Hindlimb muscle (tissue), 1 donor: ENCODE results near the gene PATJ. TPM values are rescaled to one million over a fixed set of nuclear protein-coding genes. Genes with fewer than 3 reads are reported as not detected.
"Not testable (repeated sequence)": the region's sequence is repeated elsewhere in the genome, so short reads cannot be mapped to it uniquely, and the experiment has no call there.

Source experiments
- DNase-seq: peaks from one replicate; pipeline ENCODE4 v3.0.0-alpha.2; 2013
- polyA plus RNA-seq: library from polyadenylated mRNA; unstranded; fragments of 120-200 nt; gene quantifications from one replicate; pipeline ENCODE4 v1.2.1, GENCODE V29; 2013; ENCODE audit not compliant: insufficient read length

The PATJ gene
- polyA plus RNA-seq, 1 donor = 3.7 TPM

DNA sequence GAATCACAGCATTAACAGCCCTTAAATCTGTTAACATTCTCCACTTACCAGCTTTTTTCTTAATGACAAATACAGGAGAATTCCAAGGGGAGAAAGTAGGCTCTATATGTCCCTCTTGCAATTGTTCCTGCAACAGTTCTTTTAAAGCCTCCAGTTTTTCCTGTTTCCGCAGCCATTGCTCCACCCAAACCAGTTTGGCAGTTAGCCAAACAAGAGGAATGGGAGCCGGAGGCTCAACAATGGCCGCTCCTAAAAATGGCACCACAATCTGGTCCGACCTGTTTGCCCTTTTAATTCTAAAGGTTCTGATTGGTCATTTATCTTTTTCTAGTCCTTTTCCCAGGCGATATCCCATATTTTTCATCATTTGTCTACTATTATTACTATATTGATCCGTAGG is 438.4 kb downstream of the PATJ start:
- DNase-seq = no peak

DNA sequence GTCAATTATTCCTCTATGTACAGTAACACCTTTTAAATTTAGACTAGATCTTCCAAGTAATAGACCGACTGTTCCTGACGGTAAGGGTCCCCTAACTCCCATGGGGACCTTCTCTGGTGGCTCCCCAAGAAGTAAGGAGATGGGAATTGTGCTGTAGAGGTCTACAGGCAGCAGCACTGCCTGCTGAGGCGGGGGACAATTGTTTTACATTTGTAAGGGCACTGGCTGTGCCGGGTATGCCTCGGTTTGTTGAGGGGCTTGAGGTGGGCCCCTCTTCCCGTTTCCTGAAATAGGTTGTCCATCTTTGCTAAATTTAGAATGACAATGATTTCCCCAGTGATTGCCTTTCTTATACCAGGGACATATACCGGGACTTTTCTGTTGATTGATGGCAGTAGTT is 439.3 kb downstream of the PATJ start:
- DNase-seq = no peak

DNA sequence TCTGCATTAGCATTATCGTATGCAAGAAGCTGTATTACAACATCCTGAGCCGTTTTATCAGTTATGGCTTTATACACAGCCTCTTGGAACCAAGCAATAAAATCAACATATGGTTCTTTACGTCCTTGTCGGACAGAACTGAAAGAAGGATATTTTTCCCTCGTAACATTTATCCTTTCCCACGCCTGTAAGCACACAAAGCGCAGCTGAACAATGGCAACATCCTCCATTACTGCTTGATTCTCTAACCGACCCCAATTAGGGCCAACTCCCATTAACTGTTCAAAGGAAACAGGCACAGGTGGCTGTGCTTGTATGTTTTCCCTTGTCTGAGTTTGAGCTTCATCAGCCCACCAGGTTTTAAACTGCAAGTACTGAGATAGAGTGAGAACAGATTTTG is 439.9 kb downstream of the PATJ start:
- not testable (repeated sequence) for DNase-seq

DNA sequence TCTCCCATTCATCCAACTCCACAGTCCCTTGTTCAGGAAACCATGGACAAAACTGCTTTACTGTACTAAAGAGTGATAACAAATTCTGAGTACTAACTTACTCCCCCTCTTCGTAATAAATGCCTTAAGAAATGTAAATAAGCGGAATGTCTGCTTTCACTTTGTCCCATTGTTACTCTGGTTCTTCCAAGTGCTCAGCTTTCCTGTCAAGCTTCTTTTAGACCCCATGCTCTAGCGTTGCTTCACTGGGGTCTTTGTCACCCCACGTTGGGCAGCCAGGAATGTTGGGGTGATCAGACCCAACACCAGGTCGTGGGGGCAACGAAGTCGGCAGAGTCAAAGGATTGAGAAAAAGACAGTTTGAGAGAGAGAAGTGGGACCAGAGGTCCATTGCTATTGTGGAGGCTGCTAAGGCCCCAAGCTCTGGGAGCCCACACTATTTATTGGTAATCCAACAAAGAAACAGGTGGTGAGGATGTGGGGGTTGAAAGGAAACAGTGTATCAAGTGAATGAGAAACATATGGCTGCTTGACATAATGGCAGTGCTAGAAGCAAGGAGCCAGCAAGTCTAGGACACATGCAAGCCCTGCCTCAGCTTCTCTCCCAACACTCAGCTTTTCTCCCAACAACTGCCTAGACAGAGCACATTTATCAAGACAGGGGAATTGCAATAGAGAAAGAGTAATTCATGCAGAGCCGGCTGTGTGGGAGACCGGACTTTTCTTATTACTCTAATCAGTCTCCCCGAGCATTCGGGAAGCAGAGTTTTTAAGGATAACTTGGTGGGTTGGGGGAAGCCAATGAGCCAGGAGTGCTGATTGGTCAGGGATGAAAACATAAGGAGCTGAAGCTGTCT is 441.1 kb downstream of the PATJ start:
- not testable (repeated sequence) for DNase-seq

DNA sequence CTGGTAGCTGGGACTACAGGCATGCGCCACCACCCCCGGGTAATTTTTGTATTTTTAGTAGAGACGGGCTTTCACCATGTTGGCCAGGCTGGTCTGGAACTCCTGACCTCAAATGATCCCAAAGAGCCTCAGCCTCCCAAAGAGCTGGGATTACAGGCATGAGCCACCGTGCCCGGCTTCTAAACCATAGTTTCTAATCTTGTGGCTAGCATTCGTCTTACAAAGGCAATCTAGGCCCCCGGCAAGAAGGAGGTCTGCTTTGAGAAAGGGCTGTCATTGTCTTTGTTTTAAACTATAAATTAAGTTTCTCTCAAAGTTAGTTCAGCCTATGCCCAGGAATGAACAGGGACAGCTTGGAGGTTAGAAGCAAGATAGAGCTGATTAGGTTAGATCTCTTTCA is 442.1 kb downstream of the PATJ start:
- DNase-seq = no peak

DNA sequence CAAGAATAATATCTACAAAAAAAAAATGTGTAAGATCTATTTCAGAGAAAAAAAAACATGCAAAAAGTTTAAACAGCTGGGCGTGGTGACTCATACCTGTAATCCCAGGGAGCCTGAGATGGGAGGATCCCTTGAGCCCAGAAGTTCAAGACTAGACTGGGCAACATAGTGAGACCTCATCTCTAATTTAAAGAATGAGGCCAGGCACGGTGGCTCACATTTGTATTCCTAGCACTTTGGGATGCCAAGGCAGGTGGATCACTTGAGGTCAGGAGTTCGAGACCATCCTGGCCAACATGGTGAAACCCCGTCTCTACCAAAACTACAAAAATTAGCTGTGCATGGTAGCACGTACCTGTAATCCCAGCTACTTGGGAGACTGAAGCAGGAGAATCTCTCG is 443.0 kb downstream of the PATJ start:
- not testable (repeated sequence) for DNase-seq

DNA sequence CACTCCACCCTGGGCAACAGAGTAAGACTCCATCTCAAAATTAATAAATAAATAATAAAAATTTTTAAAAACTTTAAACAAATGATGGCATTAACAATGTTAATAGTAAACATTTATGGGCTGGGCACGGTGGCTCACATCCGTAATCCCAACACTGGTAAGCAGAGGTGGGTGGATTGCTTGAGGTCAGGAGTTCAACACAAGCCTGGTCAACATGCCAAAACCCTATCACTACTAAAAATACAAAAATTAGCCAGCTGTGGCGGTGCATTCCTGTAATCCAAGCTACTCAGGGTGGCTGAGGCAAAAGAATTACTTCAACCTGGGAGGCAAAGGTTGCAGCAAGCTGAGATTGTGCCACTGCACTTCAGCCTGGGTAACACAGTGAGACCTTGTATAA is 443.4 kb downstream of the PATJ start:
- DNase-seq = no peak

DNA sequence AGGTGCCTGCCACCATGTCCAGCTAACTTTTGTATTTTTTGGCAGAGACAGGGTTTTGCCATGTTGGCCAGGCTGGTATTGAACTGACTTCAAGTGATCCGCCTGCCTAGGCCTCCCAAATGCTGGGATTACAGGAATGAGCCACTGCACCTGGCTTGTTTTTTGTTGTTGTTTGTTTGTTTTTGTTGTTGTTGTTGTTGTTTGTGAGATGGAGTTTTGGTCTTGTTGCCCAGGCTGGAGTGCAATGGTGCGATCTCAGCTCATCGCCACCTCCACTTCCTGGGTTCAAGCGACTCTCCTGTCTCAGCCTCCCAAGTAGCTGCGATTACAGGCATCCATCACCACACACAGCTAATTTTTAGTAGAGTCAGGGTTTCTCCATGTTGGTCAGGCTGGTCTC is 445.3 kb downstream of the PATJ start:
- no peak for DNase-seq

DNA sequence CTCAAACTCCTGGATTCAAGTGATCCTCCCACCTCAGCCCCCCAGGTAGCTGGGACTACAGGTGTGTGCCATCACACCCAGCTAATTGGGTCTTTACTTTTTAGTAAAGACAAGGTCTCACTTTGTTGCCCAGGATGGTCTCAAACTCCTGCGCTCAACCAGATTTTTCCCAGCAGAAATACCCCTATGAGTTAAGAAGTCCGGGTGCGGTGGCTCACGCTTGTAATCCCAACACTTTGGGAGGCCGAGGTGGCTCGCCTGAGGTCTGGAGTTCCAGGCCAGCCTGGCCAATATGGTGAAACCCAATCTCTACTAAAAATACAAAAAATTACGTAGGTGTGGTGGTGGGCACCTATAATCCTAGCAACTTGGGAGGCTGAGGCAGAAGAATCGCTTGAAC is 445.8 kb downstream of the PATJ start:
- DNase-seq = no peak

DNA sequence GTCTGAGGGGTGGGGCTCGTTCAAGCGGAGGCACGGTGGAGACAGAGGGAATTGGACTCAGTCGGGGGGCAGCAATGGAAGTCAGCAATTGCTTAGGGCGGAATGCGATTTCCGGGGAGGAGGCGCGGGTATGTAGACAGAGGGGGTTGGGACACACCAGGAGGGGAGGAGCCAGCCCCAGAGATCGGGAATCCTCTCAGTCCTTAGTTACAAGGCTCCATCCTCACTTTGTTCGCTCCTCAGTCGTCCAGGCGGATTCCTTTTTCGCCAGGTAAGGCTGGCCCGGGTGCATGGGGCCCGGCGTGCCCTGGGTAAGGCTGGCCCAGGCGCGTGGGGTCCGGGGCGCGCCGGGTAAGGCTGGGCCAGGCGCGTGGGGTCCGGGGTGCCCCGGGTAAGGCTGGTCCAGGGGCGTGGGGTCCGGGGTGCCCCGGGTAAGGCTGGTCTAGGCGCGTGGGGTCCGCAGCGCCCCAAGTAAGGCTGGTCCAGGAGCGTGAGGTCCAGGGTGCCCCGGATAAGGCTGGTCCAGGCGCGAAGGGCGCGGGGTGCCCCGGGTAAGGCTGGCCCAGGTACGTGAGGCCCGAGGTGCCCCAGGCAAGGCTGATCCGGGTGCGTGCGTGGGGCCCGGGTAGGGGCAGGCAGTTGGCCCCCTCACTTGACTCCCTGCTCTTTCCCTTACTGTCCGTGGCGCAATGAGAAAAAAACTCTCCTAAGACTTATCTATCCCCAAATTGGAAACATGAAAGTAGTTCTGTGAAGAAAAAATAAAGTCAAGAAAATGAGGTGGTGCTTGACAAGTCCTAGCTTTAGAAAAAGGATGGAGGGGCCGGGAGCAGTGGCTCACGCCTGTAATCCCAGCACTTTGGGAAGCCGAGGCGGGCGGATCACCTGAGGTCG is 452.6 kb downstream of the PATJ start, which contains the start of gene L1TD1:
TSS of gene L1TD1 (plus strand) at position 199 of the 894 bp plus-strand sequence. CDS start 11,780 bp downstream, outside the sequence.
- peak; percentile 26 for DNase-seq

DNA sequence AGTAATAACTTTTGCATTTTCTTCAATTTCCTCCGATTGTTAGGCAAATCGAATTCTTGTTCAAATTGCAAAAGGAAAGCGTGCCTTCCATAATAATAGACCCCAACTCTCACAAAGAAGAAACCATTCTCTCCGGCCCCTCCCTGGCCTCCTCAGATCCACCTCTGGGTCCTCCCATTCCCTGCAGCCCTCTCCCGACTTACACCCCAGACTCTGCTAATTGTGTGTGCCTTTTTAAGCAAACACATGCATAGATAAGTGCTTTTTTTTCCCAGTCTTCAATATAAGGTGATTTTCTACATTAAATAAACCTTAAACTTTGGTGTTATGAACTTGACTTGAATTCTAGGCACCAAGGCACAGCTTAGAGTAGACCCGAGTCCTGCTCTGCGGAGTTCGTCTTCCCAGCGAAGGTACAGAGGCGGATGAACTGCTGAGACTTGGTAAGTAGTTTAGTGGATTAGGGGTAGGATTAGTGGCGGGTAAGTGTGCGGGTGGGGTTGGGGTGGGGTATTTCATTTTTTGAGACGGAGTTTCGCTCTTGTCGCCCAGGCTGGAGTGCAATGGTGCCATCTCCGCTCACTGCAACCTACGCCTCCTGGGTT is 453.9 kb downstream of the PATJ start:
- no peak for DNase-seq

DNA sequence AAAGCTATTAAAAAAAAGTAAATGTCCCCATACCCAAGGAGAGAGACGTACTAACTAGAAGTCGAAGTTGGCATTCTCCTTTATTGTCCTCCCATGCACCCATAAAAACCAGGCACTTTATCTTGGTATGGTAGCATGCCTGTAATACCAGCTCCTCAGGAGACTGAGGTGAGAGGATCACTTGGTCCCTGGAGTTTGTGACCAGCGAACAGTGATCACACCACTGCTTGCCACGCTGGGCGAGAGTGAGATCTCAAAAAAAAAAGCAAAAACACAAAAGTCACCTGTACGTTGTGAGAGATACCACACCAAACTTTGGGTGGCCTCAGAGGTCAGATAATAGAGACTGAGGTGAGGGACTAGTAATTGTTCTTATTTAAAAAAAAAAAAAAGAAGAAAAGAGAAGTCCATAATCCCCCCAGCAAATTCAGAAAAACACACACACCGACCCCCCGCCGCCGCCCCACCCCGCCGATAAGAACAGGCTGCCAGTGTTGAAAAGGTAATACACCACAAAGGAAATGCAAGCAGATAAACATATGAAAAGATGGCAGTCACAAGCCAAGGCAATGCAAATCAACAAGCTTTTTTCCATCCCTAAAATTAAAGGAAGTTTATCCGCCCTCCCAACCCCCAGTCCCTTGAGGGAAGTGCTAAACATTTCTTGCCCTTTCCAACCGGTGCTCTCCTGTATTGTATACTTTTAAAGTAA is 455.9 kb downstream of the PATJ start:
- no peak for DNase-seq

DNA sequence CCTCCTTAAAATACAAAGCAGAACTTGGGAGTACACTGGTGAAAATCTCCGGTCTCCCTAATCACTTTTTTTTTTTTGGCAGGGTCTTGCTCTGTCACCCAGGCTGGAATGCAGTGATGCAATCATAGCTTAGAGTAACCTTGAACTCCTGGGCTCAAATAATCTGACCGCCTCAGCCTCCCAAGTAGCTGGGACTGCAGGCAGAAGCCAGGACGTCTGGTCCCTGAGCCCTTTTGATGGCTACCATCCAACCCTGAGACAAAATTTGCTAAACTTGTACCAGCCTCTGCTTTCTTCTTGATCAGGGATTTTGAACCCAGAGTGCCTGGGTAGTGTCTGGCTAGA is 456.5 kb downstream of the PATJ start:
- DNase-seq = no peak

DNA sequence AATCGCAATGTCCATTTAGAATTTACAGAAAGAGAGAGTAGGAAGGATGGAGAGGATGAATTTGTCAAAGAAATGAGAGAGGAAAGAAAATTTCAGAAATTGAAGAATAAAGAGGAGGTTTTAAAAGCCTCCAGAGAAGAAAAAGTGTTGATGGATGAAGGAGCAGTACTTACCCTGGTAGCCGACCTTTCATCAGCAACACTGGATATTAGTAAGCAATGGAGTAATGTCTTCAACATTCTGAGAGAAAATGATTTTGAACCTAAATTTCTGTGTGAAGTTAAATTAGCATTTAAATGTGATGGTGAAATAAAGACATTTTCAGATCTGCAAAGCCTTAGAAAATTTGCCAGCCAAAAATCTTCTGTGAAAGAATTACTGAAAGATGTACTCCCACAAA is 464.9 kb downstream of the PATJ start:
- DNase-seq = no peak

DNA sequence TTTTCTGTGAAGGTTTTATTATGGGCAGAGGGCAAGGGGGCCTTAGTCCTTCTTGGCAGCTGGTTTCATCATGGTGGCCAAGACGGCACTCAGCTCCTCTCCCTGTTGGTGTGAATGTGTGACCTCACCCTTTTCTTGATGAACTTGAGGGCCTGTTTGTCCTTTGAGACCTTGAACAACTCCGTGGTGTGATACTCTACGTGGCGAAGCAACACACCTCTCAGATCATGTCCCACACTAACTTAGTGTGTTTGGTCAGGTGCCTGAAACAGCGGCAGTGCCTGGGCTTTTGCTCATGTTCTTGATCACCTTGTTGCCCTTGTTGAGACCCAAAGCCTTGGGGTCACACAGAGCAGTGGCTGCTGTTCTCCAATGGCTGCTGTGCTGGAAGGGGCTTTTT is 465.8 kb downstream of the PATJ start:
- DNase-seq = no peak

DNA sequence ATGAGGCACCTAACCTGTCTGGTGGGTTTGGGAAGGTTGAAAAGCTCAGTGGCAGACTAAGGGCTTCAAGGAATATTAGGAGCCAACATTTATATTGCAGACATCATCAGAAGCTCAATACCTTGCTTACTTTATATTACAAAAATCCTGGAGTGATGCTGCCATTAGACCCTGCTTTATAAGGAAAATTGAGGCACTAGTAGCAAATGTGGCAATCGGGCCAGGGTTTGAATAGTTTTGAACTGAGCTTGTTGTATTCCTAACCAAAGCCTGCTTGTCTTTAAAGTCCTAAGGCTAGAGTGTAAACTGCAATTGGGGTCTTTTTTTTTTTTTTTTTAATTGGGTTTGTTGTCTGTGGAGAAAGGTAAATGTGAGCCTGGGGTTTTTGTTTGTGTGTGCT is 466.7 kb downstream of the PATJ start:
- DNase-seq = no peak

DNA sequence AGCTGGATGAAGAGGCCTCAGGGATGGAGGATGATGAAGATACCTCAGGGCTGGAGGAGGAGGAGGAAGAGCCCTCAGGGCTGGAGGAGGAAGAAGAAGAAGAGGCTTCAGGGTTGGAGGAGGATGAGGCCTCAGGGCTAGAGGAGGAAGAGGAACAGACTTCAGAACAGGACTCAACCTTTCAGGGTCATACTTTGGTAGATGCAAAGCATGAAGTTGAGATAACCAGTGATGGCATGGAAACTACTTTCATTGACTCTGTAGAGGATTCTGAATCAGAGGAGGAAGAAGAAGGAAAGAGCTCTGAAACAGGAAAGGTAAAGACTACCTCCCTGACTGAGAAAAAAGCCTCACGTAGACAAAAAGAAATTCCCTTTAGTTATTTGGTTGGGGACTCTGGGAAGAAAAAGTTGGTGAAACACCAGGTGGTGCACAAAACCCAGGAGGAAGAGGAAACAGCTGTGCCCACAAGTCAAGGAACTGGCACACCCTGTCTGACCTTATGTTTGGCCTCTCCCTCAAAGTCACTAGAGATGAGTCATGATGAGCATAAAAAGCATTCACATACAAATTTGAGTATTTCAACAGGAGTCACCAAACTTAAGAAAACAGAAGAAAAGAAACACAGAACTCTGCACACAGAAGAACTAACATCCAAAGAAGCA is 467.8 kb downstream of the PATJ start:
- DNase-seq = no peak

DNA sequence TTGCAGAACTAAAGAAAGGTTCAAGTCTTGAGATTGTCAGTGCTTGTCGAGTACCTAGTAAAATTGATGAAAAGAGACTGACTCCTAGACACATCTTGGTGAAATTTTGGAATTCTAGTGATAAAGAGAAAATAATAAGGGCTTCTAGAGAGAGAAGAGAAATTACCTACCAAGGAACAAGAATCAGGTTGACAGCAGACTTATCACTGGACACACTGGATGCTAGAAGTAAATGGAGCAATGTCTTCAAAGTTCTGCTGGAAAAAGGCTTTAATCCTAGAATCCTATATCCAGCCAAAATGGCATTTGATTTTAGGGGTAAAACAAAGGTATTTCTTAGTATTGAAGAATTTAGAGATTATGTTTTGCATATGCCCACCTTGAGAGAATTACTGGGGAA is 468.7 kb downstream of the PATJ start:
- no peak for DNase-seq

DNA sequence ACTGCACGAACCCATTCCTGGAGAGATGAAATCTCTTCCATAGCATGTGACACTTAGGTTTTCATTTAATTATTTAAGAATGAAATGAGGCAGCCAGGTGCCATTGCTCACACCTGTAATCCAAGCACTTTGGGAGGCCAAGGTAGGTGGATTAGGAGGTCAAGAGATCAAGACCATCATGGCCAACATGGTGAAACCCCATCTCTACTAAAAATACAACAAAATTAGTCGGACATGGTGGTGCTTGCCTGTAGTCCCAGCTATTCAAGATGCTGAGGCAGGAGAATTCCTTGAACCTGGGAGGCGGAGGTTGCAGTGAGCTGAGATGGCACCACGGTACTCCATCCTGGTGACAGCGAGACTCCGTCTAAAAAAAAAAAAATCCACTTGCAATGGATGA is 470.1 kb downstream of the PATJ start:
- no peak for DNase-seq

DNA sequence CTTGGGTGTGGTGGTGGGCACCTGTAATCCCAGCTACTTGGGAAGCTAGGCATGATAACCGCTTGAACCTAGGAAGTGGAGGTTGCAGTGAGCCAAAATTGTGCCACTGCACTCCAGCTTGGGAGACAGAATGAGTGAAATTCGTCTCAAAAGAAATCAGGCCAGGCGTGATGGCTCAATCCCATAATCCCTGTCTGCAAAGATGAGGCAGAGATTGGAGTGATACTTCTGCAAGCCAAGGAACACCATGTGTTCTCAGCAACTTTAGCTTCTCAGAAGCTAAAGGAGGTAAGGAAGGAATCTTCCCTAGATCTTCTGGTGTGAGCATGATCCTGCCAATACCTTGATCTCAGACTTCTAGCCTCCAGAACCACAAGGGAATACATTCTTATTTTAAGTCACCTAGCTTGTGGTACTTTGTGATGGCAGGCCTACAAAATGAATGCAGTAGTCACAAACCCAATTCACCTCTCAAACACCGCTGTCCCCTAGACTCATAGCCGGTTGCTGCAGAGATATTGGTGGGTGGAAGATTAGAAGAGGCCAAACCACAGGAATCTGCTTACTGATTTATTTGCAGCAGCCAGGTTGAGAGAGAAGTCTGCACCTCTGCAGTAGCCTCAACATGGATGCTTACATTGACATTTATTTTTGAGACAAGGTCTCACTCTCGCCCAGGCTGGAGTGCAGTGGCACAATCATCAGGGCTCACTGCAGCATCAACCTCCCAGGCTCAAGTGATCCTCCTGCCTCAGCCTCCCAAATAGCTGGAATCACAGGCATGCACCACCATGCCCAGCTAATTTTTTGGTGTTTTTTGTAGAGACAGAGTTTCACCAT is 471.0 kb downstream of the PATJ start:
- no peak for DNase-seq

DNA sequence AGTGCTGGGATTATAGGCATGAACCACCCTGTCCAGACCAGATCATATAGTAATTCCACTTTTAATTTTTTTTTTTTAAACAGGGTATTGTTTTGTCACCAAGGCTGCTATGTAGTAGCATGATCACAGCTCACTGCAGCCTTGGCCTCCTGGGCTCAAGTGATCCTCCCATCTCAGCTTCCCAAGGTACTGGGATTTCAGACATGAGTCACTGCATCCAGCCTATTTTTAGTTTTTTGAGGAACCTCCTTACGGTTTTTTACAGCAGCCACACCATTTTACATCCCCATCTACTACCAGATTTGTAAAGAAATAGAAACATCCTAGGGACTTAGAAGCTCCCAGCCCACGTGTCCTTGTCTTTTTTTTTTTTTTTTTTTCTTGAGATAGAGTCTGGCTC is 476.3 kb downstream of the PATJ start:
- no peak for DNase-seq
